GM21390 (cell line): ENCODE measurements around the gene BCAT1.
"Not testable (repeated sequence)": the region's sequence is repeated elsewhere in the genome, so short reads cannot be mapped to it uniquely, and the experiment has no call there.

Source experiments
- ATAC-seq: cut with Tn5 transposase; IDR thresholded peaks from one replicate; pipeline ENCODE4 v1.9.1; 2021; ENCODE audit not compliant: unreplicated experiment

The BCAT1 gene

GRCh38 chr12:24820872-24821271 lies 128.0 kb downstream of the BCAT1 start:
- ATAC-seq: no peak

- no peak for ATAC-seq
These were observed 130.6 kb downstream of the BCAT1 start for GRCh38 chr12:24818351-24818750.

GRCh38 chr12:24815114-24815423 lies 133.8 kb downstream of the BCAT1 start:
- ATAC-seq: peak; percentile 29

GRCh38 chr12:24814379-24815113 lies 134.4 kb downstream of the BCAT1 start:
- ATAC-seq: peak; percentile 85

GRCh38 chr12:24810378-24810777 lies 138.5 kb downstream of the BCAT1 start:
- no peak for ATAC-seq

- ATAC-seq: not testable (repeated sequence)
These were observed 139.6 kb downstream of the BCAT1 start for GRCh38 chr12:24809306-24809705.

GRCh38 chr12:24808651-24809050 lies 140.2 kb downstream of the BCAT1 start:
- no peak for ATAC-seq

GRCh38 chr12:24806386-24806785 lies 142.5 kb downstream of the BCAT1 start:
- ATAC-seq: no peak

- no peak for ATAC-seq
These were observed 145.3 kb downstream of the BCAT1 start for GRCh38 chr12:24803430-24804245.

GRCh38 chr12:24798335-24798734 lies 150.6 kb downstream of the BCAT1 start:
- ATAC-seq: peak; percentile 93

GRCh38 chr12:24797901-24798300 lies 151.0 kb downstream of the BCAT1 start:
- ATAC-seq: peak; percentile 24

GRCh38 chr12:24796876-24797275 lies 152.0 kb downstream of the BCAT1 start:
- no peak for ATAC-seq

GRCh38 chr12:24795699-24796347 lies 153.1 kb downstream of the BCAT1 start:
- no peak for ATAC-seq

- ATAC-seq: no peak
These were observed 157.3 kb downstream of the BCAT1 start for GRCh38 chr12:24791622-24792021.

- no peak for ATAC-seq
These were observed 160.0 kb downstream of the BCAT1 start for GRCh38 chr12:24788886-24789285.

- ATAC-seq: no peak
These were observed 168.1 kb downstream of the BCAT1 start for GRCh38 chr12:24780697-24781368.

- ATAC-seq: no peak
These were observed 170.2 kb downstream of the BCAT1 start for GRCh38 chr12:24778486-24779304.

- ATAC-seq: no peak
These were observed 171.5 kb downstream of the BCAT1 start for GRCh38 chr12:24777359-24777758.

GRCh38 chr12:24776861-24777260 lies 172.0 kb downstream of the BCAT1 start:
- ATAC-seq: no peak

GRCh38 chr12:24775073-24775472 lies 173.8 kb downstream of the BCAT1 start:
- ATAC-seq: no peak

- ATAC-seq: no peak
These were observed 174.9 kb downstream of the BCAT1 start for GRCh38 chr12:24773996-24774395.
